K562 treated with DMSO at 1 percent for 48 hours (cell line): ENCODE measurements around the gene MFSD1. TPM values are rescaled to one million over a fixed set of nuclear protein-coding genes. Genes with fewer than 3 reads are reported as not detected.

ENCODE experiments used
- total RNA-seq: library from RNA; unstranded; fragments of 300-600 nt; gene quantifications from 2 replicates; pipeline ENCODE4 v1.2.3, GENCODE V29; 2022; ENCODE audit warnings: low replicate concordance; ENCODE audit errors: extremely low read depth

MFSD1 gene
- total RNA-seq, result not detected in 2 replicates

GRCh38 chr3:158801696-158802408 is at the start of gene MFSD1:
MFSD1 (plus strand) TSS chr3:158802054; CDS start chr3:158802153, 99 bp downstream.

Other genes starting within 250 kb of the MFSD1 start
- not detected in 2 replicates for gene MLF1, start 230.9 kb upstream of the MFSD1 start, total RNA-seq
- not detected in 2 replicates for gene GFM1, start 157.5 kb upstream of the MFSD1 start, total RNA-seq
- gene LXN, start 129.4 kb upstream of the MFSD1 start, total RNA-seq, result not detected in 2 replicates
- not detected in 2 replicates for gene RARRES1, start 69.6 kb upstream of the MFSD1 start, total RNA-seq